ENCODE data around the gene HCRTR1.

GRCh38 chr1:31569596-31570173 is 47.8 kb upstream of the HCRTR1 start:
- no peak for TF ChIP-seq CTCF (IDR thresholded peaks at IDR 0.05 in 8 of 11, conservative IDR thresholded peaks at IDR 0.05 in 3 of 11)
- no peak for TF ChIP-seq POLR2AphosphoS5 (IDR thresholded peaks at IDR 0.05)

Measured in spleen (tissue), 7 donors.